Chondrocyte (in vitro differentiated cells): ENCODE results near the gene VPREB3. TPM values are rescaled to one million over a fixed set of nuclear protein-coding genes. Genes with fewer than 3 reads are reported as not detected.

Experiments
- DNase-seq: peaks from one replicate; pipeline ENCODE4 v3.0.0; 2021; ENCODE audit warnings: mixed read lengths, low spot score
- H3K27ac Mint-ChIP-seq: one replicate; pipeline ENCODE4 v1.8.0; 2021; ENCODE audit warnings: mild to moderate bottlenecking, moderate library complexity, mixed read lengths; ENCODE audit not compliant: unreplicated experiment
- H3K27me3 Mint-ChIP-seq: 2 replicates; pipeline ENCODE4 v1.8.0; 2021; ENCODE audit warnings: low read depth, mixed read lengths
- H3K36me3 Mint-ChIP-seq: 2 replicates; pipeline ENCODE4 v1.8.0; 2021; ENCODE audit warnings: low read depth, mixed read lengths
- H3K4me1 Mint-ChIP-seq: 2 replicates; pipeline ENCODE4 v1.8.0; 2021; ENCODE audit warnings: low read depth, mild to moderate bottlenecking, mixed read lengths
- H3K4me3 Mint-ChIP-seq: one replicate; pipeline ENCODE4 v1.8.0; 2021; ENCODE audit warnings: mild to moderate bottlenecking, moderate library complexity, mixed read lengths; ENCODE audit not compliant: unreplicated experiment
- H3K9me3 Mint-ChIP-seq: 2 replicates; pipeline ENCODE4 v1.8.0; 2021; ENCODE audit warnings: low read depth, mixed read lengths
- total RNA-seq: library from RNA; stranded (reverse); gene quantifications from 3 replicates; pipeline ENCODE4 v1.2.1, GENCODE V29; 2021
- TF ChIP-seq, protein P1 (sequence below): fragments of 200-600 bp; sonication (generic); IDR thresholded peaks from 2 replicates; pipeline ENCODE4 v1.5.0; 2021; ENCODE audit warnings: antibody characterized with exemption, mild to moderate bottlenecking, moderate library complexity

Gene VPREB3
- total RNA-seq, 1 donor from 2014 or later, result not detected

DNA sequence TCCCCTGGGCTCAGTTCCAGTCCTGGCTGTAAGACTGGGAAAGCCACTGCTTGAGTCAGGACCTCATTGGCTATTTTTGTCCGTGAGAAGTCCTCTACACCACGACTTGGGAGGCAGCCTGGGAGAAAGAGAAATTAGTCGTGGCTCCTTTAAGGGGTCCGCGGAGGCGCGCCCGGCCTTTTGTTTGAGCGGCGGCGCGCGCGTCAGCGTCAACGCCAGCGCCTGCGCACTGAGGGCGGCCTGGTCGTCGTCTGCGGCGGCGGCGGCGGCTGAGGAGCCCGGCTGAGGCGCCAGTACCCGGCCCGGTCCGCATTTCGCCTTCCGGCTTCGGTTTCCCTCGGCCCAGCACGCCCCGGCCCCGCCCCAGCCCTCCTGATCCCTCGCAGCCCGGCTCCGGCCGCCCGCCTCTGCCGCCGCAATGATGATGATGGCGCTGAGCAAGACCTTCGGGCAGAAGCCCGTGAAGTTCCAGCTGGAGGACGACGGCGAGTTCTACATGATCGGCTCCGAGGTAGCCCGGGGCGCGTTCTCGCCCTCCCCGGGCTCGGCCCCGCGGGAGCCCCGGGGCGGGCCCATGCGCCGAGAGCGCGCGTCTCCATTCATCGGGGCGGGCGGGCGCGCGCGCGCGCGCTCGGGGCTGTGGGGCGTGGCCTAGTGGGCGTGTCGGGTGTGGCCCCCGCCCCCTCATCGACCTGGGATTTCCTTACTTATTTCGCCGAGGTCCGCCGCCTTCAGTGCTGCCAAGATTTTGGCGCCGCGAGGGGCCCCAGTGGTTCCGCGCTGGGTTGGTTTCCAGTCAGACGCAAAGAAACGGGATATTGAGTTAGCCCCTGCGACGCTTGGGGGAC lies 32.8 kb upstream of the VPREB3 start, which contains the start of gene SMARCB1:
TSS of gene SMARCB1 (plus strand) at position 215 of the 848 bp plus-strand sequence. CDS start at position 419, 204 bp downstream.
- peak within 1 kb of the TSS; percentile 91 for H3K27ac Mint-ChIP-seq
- TF ChIP-seq, protein P1, sequence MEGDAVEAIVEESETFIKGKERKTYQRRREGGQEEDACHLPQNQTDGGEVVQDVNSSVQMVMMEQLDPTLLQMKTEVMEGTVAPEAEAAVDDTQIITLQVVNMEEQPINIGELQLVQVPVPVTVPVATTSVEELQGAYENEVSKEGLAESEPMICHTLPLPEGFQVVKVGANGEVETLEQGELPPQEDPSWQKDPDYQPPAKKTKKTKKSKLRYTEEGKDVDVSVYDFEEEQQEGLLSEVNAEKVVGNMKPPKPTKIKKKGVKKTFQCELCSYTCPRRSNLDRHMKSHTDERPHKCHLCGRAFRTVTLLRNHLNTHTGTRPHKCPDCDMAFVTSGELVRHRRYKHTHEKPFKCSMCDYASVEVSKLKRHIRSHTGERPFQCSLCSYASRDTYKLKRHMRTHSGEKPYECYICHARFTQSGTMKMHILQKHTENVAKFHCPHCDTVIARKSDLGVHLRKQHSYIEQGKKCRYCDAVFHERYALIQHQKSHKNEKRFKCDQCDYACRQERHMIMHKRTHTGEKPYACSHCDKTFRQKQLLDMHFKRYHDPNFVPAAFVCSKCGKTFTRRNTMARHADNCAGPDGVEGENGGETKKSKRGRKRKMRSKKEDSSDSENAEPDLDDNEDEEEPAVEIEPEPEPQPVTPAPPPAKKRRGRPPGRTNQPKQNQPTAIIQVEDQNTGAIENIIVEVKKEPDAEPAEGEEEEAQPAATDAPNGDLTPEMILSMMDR, result no peak
- peak within 1 kb of the TSS; percentile 83 for H3K4me3 Mint-ChIP-seq
- no peaks in the 10 kb centered on the region for H3K27me3 Mint-ChIP-seq
- H3K4me1 Mint-ChIP-seq, result peaks cover 52% of the 10 kb centered on the region
- no peaks in the 10 kb centered on the region for H3K9me3 Mint-ChIP-seq
- no peaks in the 10 kb centered on the region for H3K36me3 Mint-ChIP-seq
- DNase-seq, result no peak

- TF ChIP-seq, protein P1, result no peak
- no peaks in the 10 kb centered on the region for H3K27me3 Mint-ChIP-seq
- H3K36me3 Mint-ChIP-seq, result no peaks in the 10 kb centered on the region
- no peaks in the 10 kb centered on the region for H3K9me3 Mint-ChIP-seq
- peaks cover 54% of the 10 kb centered on the region for H3K4me1 Mint-ChIP-seq
- no peak for DNase-seq
- H3K27ac Mint-ChIP-seq, result peak overlapping the region; percentile 91
- peak overlapping the region; percentile 83 for H3K4me3 Mint-ChIP-seq
Measured at GRCh38 chr22:23786261-23786710, 32.1 kb upstream of the VPREB3 start.

DNA sequence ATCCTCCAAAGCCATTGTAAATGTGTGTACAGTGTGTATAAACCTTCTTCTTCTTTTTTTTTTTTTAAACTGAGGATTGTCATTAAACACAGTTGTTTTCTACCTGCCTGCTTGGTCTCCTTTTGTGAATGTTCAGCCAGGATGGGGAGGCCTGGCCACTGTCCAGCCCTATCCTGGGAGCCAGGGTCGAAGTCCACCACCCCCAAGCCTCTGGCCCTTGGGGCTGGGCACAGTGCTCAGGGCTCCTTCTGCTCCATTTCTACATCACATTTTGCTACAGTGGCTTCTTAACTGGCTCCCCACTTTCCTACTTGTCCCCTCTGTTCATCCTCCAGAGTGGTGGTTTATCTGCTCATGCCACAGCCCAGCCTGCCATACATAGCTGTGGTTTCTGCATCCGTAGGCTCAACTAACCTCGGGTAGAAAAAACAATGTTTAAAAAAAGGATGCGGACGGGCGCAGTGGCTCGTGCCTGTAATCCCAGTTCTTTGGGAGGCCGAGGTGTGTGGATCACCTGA lies 30.0 kb upstream of the VPREB3 start:
- no peaks in the 10 kb centered on the region for H3K9me3 Mint-ChIP-seq
- no peak for DNase-seq
- H3K4me1 Mint-ChIP-seq, result peaks cover 55% of the 10 kb centered on the region
- H3K36me3 Mint-ChIP-seq, result peaks cover 3% of the 10 kb centered on the region
- TF ChIP-seq, protein P1, result no peak
- H3K27me3 Mint-ChIP-seq, result no peaks in the 10 kb centered on the region
- H3K4me3 Mint-ChIP-seq, result no peak overlapping the region
- peak overlapping the region; percentile 67 for H3K27ac Mint-ChIP-seq

DNA sequence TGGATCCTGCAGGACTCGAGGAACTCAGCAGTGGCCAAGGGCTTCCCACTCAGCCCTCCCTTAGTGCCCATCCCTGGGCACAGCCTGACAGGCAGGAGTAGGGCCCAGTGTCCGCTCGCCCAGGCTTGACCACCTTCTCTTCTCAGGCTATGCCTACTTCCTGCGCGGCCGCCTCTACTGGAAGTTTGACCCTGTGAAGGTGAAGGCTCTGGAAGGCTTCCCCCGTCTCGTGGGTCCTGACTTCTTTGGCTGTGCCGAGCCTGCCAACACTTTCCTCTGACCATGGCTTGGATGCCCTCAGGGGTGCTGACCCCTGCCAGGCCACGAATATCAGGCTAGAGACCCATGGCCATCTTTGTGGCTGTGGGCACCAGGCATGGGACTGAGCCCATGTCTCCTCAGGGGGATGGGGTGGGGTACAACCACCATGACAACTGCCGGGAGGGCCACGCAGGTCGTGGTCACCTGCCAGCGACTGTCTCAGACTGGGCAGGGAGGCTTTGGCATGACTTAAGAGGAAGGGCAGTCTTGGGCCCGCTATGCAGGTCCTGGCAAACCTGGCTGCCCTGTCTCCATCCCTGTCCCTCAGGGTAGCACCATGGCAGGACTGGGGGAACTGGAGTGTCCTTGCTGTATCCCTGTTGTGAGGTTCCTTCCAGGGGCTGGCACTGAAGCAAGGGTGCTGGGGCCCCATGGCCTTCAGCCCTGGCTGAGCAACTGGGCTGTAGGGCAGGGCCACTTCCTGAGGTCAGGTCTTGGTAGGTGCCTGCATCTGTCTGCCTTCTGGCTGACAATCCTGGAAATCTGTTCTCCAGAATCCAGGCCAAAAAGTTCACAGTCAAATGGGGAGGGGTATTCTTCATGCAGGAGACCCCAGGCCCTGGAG lies 29.3 kb upstream of the VPREB3 start:
- Mint-ChIP-seq H3K27me3 (no peaks in the 10 kb centered on the region), H3K27ac (no peak overlapping the region)
- DNase-seq, result no peak

More for the DNA sequence above, 29.3 kb upstream of the VPREB3 start:
- peaks cover 3% of the 10 kb centered on the region for H3K36me3 Mint-ChIP-seq
- peaks cover 51% of the 10 kb centered on the region for H3K4me1 Mint-ChIP-seq
- no peaks in the 10 kb centered on the region for H3K9me3 Mint-ChIP-seq
- no peak overlapping the region for H3K4me3 Mint-ChIP-seq
- TF ChIP-seq, protein P1, result no peak
